ENCODE data around the gene IGF2BP3. TPM values are rescaled to one million over a fixed set of nuclear protein-coding genes. Genes with fewer than 3 reads are reported as not detected.

Gene IGF2BP3
- polyA plus RNA-seq, 4 donors = 0.75 to 66.3 TPM; not detected in 2

DNA sequence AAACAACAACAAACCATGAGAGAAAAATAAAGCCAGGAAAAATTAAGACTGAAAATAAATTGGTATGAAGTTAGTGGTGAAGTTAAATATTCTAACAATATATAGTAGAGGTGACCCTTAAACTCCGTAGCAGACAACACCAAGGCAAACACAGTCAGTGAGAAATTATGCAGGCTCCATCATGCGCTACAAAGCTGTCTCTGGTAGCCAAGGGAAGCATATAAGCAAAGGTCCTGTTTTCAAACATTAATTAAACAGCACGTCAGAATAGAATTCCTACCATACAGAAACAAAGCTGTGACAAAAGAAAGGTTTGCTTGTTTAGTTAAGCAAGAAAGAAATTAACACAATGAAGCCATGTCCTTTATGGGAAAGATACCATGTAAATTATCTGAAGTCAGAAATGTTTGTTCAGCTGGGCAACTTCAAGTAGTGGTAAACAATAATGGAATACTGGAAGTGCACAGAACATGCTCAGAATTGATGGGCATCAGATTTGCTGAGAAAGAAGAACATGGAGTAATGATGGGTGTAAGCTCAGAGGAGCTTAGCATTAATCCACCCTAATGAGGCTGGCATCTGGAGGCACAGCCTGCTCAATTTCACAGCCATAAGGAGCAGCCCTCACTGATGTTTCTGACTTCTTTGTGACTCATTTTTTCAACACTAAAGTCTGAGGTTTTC is 75.7 kb downstream of the IGF2BP3 start:
- 77 to 89% (median 87%) methylated on average over 3 of the region's 3 CpGs for WGBS, 3 donors
- H3K9me3 ChIP-seq (ENCODE audit: control insufficient read depth in 2 of 2, insufficient read depth in 1 of 2, low read depth in 1 of 2, low read length in 1 of 2) = no peaks in the 10 kb centered on the region
- peaks cover 0 to 7% (median 0%) of the 10 kb centered on the region in 3 donors for H3K4me1 ChIP-seq (ENCODE audit: control insufficient read depth in 3 of 3, insufficient read depth in 2 of 3, low read depth in 1 of 3, low read length in 2 of 3)
- H3K4me3 ChIP-seq (ENCODE audit: low read depth in 1 of 3, low read length in 3 of 3) = no peak overlapping the region
- H3K36me3 ChIP-seq (ENCODE audit: control insufficient read depth in 3 of 3, insufficient read depth in 2 of 3, low read depth in 1 of 3, low read length in 3 of 3) = peaks cover 0 to 17% (median 0%) of the 10 kb centered on the region in 3 donors
- H3K27ac ChIP-seq (ENCODE audit: low read depth in 1 of 3, low read length in 2 of 3) = no peak overlapping the region
- no peaks in the 10 kb centered on the region for H3K27me3 ChIP-seq (ENCODE audit: control insufficient read depth in 3 of 3, insufficient read depth in 3 of 3, low read length in 3 of 3)
- FAIRE-seq (no peak), DNase-seq (no peak)

DNA sequence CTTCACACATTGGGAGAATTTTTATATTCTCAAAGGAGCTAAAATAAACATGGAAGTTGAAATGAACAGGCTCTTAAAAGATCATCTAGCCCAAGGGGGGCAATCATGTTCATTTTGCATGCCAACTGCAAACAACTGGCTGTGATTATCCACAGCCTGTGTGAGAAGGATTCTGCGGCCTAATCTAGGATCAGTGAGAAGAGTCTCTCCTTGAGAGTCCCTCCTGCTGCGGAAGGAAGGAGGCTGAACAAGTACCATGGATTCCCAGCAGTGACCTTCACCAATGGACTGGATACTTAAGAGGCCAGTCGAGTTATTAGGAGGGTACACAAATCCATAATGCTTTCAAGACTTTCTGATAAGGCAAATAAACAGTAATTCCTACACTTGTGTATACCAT is 76.7 kb downstream of the IGF2BP3 start:
- H3K36me3 ChIP-seq (ENCODE audit: control insufficient read depth in 3 of 3, insufficient read depth in 2 of 3, low read depth in 1 of 3, low read length in 3 of 3) = peaks cover 0 to 17% (median 0%) of the 10 kb centered on the region in 3 donors
- no peak overlapping the region for H3K4me3 ChIP-seq (ENCODE audit: low read depth in 1 of 3, low read length in 3 of 3)
- H3K27me3 ChIP-seq (ENCODE audit: control insufficient read depth in 3 of 3, insufficient read depth in 3 of 3, low read length in 3 of 3) = no peaks in the 10 kb centered on the region
- no peaks in the 10 kb centered on the region for H3K9me3 ChIP-seq (ENCODE audit: control insufficient read depth in 2 of 2, insufficient read depth in 1 of 2, low read depth in 1 of 2, low read length in 1 of 2)
- WGBS, 3 donors = 82 to 86% (median 85%) methylated on average over 3 of the region's 3 CpGs
- H3K4me1 ChIP-seq (ENCODE audit: control insufficient read depth in 3 of 3, insufficient read depth in 2 of 3, low read depth in 1 of 3, low read length in 2 of 3) = peaks cover 0 to 7% (median 0%) of the 10 kb centered on the region in 3 donors
- FAIRE-seq (no peak), DNase-seq (no peak)
- H3K27ac ChIP-seq (ENCODE audit: low read depth in 1 of 3, low read length in 2 of 3) = no peak overlapping the region

DNA sequence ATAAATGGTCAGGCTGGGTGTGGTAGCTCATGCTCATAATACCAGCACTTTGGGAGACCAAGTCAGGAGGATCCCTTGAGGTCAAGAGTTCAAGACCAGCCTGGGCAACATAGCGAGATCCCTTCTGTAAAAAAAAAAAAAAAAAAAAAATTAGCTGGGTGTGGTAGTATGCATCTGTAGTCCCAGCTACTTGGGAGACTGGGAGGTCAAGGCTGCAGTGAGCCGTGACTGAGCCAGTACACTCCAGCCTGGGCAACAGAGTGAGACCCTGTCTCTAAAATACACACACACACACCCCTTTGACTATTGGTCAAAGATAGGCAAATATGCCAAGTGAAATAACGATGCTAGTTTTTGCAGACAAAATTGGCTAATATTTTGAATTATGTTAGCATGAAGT is 80.6 kb downstream of the IGF2BP3 start:
- Histone ChIP-seq H3K4me1 (ENCODE audit: control insufficient read depth in 3 of 3, insufficient read depth in 2 of 3, low read depth in 1 of 3, low read length in 2 of 3) (peaks cover 0 to 7% (median 0%) of the 10 kb centered on the region in 3 donors), H3K36me3 (ENCODE audit: control insufficient read depth in 3 of 3, insufficient read depth in 2 of 3, low read depth in 1 of 3, low read length in 3 of 3) (peaks cover 0 to 21% (median 0%) of the 10 kb centered on the region in 3 donors), H3K9me3 (ENCODE audit: control insufficient read depth in 2 of 2, insufficient read depth in 1 of 2, low read depth in 1 of 2, low read length in 1 of 2) (no peaks in the 10 kb centered on the region), H3K27ac (ENCODE audit: low read depth in 1 of 3, low read length in 2 of 3) (no peak overlapping the region), H3K27me3 (ENCODE audit: control insufficient read depth in 3 of 3, insufficient read depth in 3 of 3, low read length in 3 of 3) (no peaks in the 10 kb centered on the region), H3K4me3 (ENCODE audit: low read depth in 1 of 3, low read length in 3 of 3) (no peak overlapping the region)
- FAIRE-seq = no peak
- DNase-seq = no peak
- WGBS, 3 donors = 83 to 97% (median 86%) methylated on average over 3 of the region's 3 CpGs

DNA sequence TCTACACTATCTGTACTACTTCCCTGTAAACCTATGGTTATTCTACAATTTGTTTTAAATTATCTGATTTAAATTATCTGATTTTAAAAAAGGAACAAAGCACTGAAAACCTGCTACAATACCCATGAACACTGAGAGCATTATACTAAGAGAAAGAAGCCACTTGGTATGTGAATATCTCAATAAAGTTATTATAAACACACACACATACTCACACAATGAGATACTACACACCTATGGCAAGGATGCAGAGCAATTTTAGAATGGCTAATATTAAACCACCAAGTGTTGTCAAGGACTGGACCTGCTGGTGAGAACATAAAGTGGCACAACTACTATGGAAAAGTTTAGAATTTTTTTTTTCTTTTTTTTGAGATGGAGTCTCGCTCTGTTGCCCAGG is 82.7 kb downstream of the IGF2BP3 start:
- no peak for FAIRE-seq
- H3K27me3 ChIP-seq (ENCODE audit: control insufficient read depth in 3 of 3, insufficient read depth in 3 of 3, low read length in 3 of 3) = no peaks in the 10 kb centered on the region
- H3K9me3 ChIP-seq (ENCODE audit: control insufficient read depth in 2 of 2, insufficient read depth in 1 of 2, low read depth in 1 of 2, low read length in 1 of 2) = no peaks in the 10 kb centered on the region
- DNase-seq = no peak
- peaks cover 0 to 15% (median 0%) of the 10 kb centered on the region in 3 donors for H3K36me3 ChIP-seq (ENCODE audit: control insufficient read depth in 3 of 3, insufficient read depth in 2 of 3, low read depth in 1 of 3, low read length in 3 of 3)
- 93 to 100% (median 100%) methylated on average over 1 of the region's 1 CpG for WGBS, 3 donors
- H3K27ac ChIP-seq (ENCODE audit: low read depth in 1 of 3, low read length in 2 of 3) = no peak overlapping the region
- H3K4me1 ChIP-seq (ENCODE audit: control insufficient read depth in 3 of 3, insufficient read depth in 2 of 3, low read depth in 1 of 3, low read length in 2 of 3) = peaks cover 0 to 7% (median 0%) of the 10 kb centered on the region in 3 donors
- no peak overlapping the region for H3K4me3 ChIP-seq (ENCODE audit: low read depth in 1 of 3, low read length in 3 of 3)

DNA sequence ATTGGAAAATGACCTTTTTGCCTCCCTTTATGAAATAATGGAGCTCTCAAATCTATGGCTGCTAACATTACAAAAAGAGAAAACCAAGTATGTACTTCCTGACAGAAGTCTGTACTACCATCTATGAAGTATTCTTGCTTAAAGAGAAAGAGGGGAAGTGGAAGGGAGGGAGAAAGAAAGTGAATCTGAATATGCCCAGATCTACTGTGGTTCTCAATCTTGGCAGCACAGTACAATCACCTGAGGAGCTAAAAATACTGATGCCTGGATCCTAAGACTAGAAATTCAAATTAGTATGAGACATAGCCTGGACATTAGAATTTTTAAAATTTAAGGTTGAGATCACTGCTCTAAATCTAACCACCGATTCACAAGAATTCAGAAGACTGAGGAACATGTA is 85.2 kb downstream of the IGF2BP3 start:
- Histone ChIP-seq H3K4me1 (ENCODE audit: control insufficient read depth in 3 of 3, insufficient read depth in 2 of 3, low read depth in 1 of 3, low read length in 2 of 3) (no peaks in the 10 kb centered on the region), H3K9me3 (ENCODE audit: control insufficient read depth in 2 of 2, insufficient read depth in 1 of 2, low read depth in 1 of 2, low read length in 1 of 2) (no peaks in the 10 kb centered on the region), H3K36me3 (ENCODE audit: control insufficient read depth in 3 of 3, insufficient read depth in 2 of 3, low read depth in 1 of 3, low read length in 3 of 3) (peaks cover 0 to 17% (median 0%) of the 10 kb centered on the region in 3 donors), H3K27ac (ENCODE audit: low read depth in 1 of 3, low read length in 2 of 3) (no peak overlapping the region), H3K27me3 (ENCODE audit: control insufficient read depth in 3 of 3, insufficient read depth in 3 of 3, low read length in 3 of 3) (no peaks in the 10 kb centered on the region), H3K4me3 (ENCODE audit: low read depth in 1 of 3, low read length in 3 of 3) (no peak overlapping the region)
- DNase-seq (no peak), FAIRE-seq (no peak)
- WGBS, 3 donors = 92 to 98% (median 96%) methylated on average over 1 of the region's 1 CpG

DNA sequence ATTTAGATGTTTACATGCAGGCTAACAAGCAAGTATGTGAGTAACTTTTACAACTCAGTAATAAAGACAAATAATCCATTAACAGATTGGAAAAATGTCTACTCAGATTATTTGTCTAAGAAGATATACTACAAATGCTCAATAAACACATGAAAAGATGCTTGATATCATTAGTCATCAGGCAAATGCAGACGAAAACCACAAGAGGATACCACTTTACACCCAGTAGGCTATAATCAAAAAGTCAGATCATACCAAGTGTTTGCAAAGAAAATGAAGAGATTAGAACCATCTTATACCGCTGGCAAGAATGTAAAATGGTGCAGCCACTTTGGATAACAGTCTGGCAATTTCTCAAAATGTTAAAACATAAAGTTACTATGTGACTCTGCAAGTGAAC is 87.1 kb downstream of the IGF2BP3 start:
- FAIRE-seq = no peak
- H3K4me1 ChIP-seq (ENCODE audit: control insufficient read depth in 3 of 3, insufficient read depth in 2 of 3, low read depth in 1 of 3, low read length in 2 of 3) = no peaks in the 10 kb centered on the region

DNA sequence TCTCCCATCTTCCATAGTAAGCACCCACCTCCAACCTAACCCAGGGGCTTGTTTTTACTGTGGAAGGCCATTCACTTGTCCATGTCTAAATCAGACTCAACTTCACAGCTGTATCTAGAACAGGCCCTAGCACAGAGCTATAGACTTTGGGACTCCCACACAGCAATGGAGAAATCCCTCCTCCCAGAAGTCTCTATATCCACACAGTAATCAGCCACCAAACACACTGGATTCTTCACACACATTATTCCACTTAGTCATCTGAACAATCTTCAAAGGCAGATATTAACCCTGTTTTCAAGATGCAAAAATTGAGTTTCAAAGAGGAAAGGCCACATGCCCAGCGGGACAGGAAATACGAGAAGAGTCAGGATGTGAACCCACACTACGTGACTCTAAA is 89.3 kb downstream of the IGF2BP3 start:
- 84 to 89% (median 86%) methylated on average over 3 of the region's 3 CpGs for WGBS, 3 donors
- FAIRE-seq = no peak
- no peaks in the 10 kb centered on the region for H3K27me3 ChIP-seq (ENCODE audit: control insufficient read depth in 3 of 3, insufficient read depth in 3 of 3, low read length in 3 of 3)
- no peak overlapping the region for H3K4me3 ChIP-seq (ENCODE audit: low read depth in 1 of 3, low read length in 3 of 3)
- no peaks in the 10 kb centered on the region for H3K9me3 ChIP-seq (ENCODE audit: control insufficient read depth in 2 of 2, insufficient read depth in 1 of 2, low read depth in 1 of 2, low read length in 1 of 2)
- no peaks in the 10 kb centered on the region for H3K4me1 ChIP-seq (ENCODE audit: control insufficient read depth in 3 of 3, insufficient read depth in 2 of 3, low read depth in 1 of 3, low read length in 2 of 3)
- peaks cover 0 to 17% (median 0%) of the 10 kb centered on the region in 3 donors for H3K36me3 ChIP-seq (ENCODE audit: control insufficient read depth in 3 of 3, insufficient read depth in 2 of 3, low read depth in 1 of 3, low read length in 3 of 3)
- no peak overlapping the region for H3K27ac ChIP-seq (ENCODE audit: low read depth in 1 of 3, low read length in 2 of 3)
- no peak for DNase-seq

More for the DNA sequence above, 87.1 kb downstream of the IGF2BP3 start:
- no peak for DNase-seq
- no peaks in the 10 kb centered on the region for H3K27me3 ChIP-seq (ENCODE audit: control insufficient read depth in 3 of 3, insufficient read depth in 3 of 3, low read length in 3 of 3)
- no peaks in the 10 kb centered on the region for H3K9me3 ChIP-seq (ENCODE audit: control insufficient read depth in 2 of 2, insufficient read depth in 1 of 2, low read depth in 1 of 2, low read length in 1 of 2)
- H3K4me3 ChIP-seq (ENCODE audit: low read depth in 1 of 3, low read length in 3 of 3) = no peak overlapping the region
- 79 to 84% (median 83%) methylated on average over 2 of the region's 2 CpGs for WGBS, 3 donors
- H3K36me3 ChIP-seq (ENCODE audit: control insufficient read depth in 3 of 3, insufficient read depth in 2 of 3, low read depth in 1 of 3, low read length in 3 of 3) = peaks cover 0 to 17% (median 0%) of the 10 kb centered on the region in 3 donors
- H3K27ac ChIP-seq (ENCODE audit: low read depth in 1 of 3, low read length in 2 of 3) = no peak overlapping the region

DNA sequence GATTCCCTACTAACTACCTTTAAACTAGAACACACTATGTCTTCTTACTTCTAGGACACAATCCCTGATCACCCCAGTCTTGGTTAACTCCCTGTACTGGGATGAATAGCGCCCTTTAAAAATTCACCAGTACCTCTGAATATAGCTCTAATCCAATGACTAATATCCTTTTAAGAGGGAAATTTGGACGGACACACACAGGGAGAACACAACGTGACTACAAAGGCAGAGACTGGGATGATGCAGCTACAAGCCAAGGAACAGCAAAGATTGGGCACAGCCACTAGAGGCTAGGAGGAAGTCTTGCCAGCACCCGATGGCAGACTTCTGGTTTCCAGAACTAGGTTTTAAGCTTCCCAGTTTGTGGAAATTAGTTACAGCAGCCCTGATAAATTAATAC is 89.7 kb downstream of the IGF2BP3 start:
- no peak overlapping the region for H3K27ac ChIP-seq (ENCODE audit: low read depth in 1 of 3, low read length in 2 of 3)
- WGBS, 3 donors = 91 to 94% (median 91%) methylated on average over 4 of the region's 4 CpGs
- H3K27me3 ChIP-seq (ENCODE audit: control insufficient read depth in 3 of 3, insufficient read depth in 3 of 3, low read length in 3 of 3) = no peaks in the 10 kb centered on the region
- peaks cover 0 to 17% (median 0%) of the 10 kb centered on the region in 3 donors for H3K36me3 ChIP-seq (ENCODE audit: control insufficient read depth in 3 of 3, insufficient read depth in 2 of 3, low read depth in 1 of 3, low read length in 3 of 3)
- H3K4me3 ChIP-seq (ENCODE audit: low read depth in 1 of 3, low read length in 3 of 3) = no peak overlapping the region
- no peaks in the 10 kb centered on the region for H3K9me3 ChIP-seq (ENCODE audit: control insufficient read depth in 2 of 2, insufficient read depth in 1 of 2, low read depth in 1 of 2, low read length in 1 of 2)
- no peak for DNase-seq
- no peaks in the 10 kb centered on the region for H3K4me1 ChIP-seq (ENCODE audit: control insufficient read depth in 3 of 3, insufficient read depth in 2 of 3, low read depth in 1 of 3, low read length in 2 of 3)
- no peak for FAIRE-seq

DNA sequence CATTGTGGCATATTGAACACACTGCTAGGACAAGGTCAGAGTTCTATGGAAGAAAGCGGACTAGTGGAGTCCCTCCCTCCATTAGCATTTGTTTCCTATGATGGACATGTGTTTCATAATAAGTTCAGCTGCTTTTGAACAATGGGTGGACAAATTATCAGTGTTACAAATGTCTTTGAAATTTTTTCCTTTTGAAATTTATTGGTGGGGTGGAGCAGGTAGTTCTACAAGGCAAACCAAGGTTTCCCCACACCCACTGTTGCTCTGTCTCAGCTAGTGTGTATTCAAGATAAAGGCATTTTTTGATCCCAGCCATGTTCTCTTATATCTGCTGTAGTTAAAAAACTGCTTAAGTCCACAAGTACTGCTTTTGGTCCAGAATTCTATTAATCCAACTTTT is 91.3 kb downstream of the IGF2BP3 start:
- Histone ChIP-seq H3K36me3 (ENCODE audit: control insufficient read depth in 3 of 3, insufficient read depth in 2 of 3, low read depth in 1 of 3, low read length in 3 of 3) (peaks cover 0 to 19% (median 0%) of the 10 kb centered on the region in 3 donors), H3K9me3 (ENCODE audit: control insufficient read depth in 2 of 2, insufficient read depth in 1 of 2, low read depth in 1 of 2, low read length in 1 of 2) (no peaks in the 10 kb centered on the region), H3K27me3 (ENCODE audit: control insufficient read depth in 3 of 3, insufficient read depth in 3 of 3, low read length in 3 of 3) (no peaks in the 10 kb centered on the region), H3K4me3 (ENCODE audit: low read depth in 1 of 3, low read length in 3 of 3) (no peak overlapping the region), H3K4me1 (ENCODE audit: control insufficient read depth in 3 of 3, insufficient read depth in 2 of 3, low read depth in 1 of 3, low read length in 2 of 3) (peaks cover 0 to under 1% (median 0%) of the 10 kb centered on the region in 3 donors), H3K27ac (ENCODE audit: low read depth in 1 of 3, low read length in 2 of 3) (no peak overlapping the region)
- FAIRE-seq (no peak), DNase-seq (peak in 1 of 2 donors; percentile 25)
- 85 to 95% (median 95%) methylated on average over 1 of the region's 1 CpG for WGBS, 3 donors

All from small intestine (tissue), 7 donors.